ENCODE results near the gene GPR68.
"Not testable (repeated sequence)": the region's sequence is repeated elsewhere in the genome, so short reads cannot be mapped to it uniquely, and the experiment has no call there.

The GPR68 gene

DNA sequence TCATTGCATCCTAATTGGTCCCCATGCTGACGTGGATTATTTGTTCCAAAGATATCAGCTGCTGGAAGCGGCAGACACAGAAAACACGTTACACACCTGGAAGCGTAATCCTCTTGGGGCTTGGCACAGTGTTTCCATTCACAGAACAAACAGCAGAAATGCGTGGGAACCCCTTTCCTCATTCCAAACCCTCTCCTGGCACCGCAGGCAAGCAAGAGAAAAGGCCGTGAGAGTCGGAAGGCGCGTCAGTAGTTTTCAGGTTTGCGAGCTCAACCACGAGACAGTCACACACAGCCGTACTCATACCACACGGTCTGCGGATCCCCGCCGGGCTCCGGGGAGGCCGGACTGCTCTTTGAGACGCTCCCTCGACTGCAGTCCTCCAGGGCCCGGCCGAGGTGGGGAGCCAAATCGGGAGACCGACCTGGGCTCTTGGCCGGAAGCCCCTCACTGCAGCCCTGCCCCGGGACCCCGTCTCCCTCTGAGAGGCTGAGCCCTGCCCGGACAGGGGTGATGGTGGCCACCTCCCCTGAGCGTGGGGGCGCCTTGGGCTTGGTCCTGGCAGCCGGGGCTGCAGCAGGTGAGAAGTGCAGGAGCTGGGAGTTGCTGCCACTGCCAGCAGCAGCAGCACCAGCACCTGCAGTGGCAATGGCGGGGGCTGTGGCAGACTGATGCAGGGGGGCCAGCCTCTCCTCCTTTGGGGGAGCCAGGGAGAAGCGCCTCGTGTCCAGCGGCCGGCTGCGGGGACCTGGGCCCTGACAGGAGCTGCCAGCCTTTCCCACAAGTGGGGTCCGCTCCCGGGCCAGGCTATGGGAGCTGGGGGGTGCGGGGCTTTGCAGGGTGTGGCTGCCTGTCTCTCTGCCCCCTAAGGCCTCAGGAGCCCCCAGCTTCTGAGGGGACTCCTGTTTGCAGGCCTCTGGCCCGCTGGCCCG is 28.1 kb upstream of the GPR68 start:
- Histone ChIP-seq H3K9ac (ENCODE audit: insufficient read length, low read depth) (no peak overlapping the region), H3K36me3 (ENCODE audit: insufficient read depth, insufficient read length, low read length) (peaks cover 35% of the 10 kb centered on the region), H3K4me1 (ENCODE audit: insufficient read depth, insufficient read length) (no peaks in the 10 kb centered on the region), H3K9me3 (ENCODE audit: insufficient read depth, low read length) (no peaks in the 10 kb centered on the region), H3K4me3 (ENCODE audit: insufficient read length, low read depth) (no peak overlapping the region), H3K27me3 (ENCODE audit: insufficient read depth, insufficient read length) (no peaks in the 10 kb centered on the region)
- DNase-seq (ENCODE audit: low read depth, low spot score) = no peak
- TF ChIP-seq YY1 (IDR thresholded peaks at IDR 0.05; ENCODE audit: insufficient read depth, insufficient read length) (no peak), SUZ12 (IDR thresholded peaks at IDR 0.05; ENCODE audit: extremely low read depth, insufficient read depth, insufficient read length) (no peak), ZNF274 (IDR thresholded peaks at IDR 0.05; ENCODE audit: low read depth, low read length) (no peak)

GRCh38 chr14:91271639-91272038 is 27.1 kb upstream of the GPR68 start:
- DNase-seq (ENCODE audit: low read depth, low spot score) = no peak
- Histone ChIP-seq H3K36me3 (ENCODE audit: insufficient read depth, insufficient read length, low read length) (peaks cover 28% of the 10 kb centered on the region), H3K27me3 (ENCODE audit: insufficient read depth, insufficient read length) (no peaks in the 10 kb centered on the region), H3K4me1 (ENCODE audit: insufficient read depth, insufficient read length) (no peaks in the 10 kb centered on the region), H3K4me3 (ENCODE audit: insufficient read length, low read depth) (no peak overlapping the region), H3K9ac (ENCODE audit: insufficient read length, low read depth) (no peak overlapping the region), H3K9me3 (ENCODE audit: insufficient read depth, low read length) (no peaks in the 10 kb centered on the region)
- no peak for TF ChIP-seq ZNF274 (IDR thresholded peaks at IDR 0.05; ENCODE audit: low read depth, low read length)
- TF ChIP-seq YY1 (IDR thresholded peaks at IDR 0.05; ENCODE audit: insufficient read depth, insufficient read length) = no peak
- no peak for TF ChIP-seq SUZ12 (IDR thresholded peaks at IDR 0.05; ENCODE audit: extremely low read depth, insufficient read depth, insufficient read length)

GRCh38 chr14:91270619-91271018 is 26.1 kb upstream of the GPR68 start:
- Histone ChIP-seq H3K27me3 (ENCODE audit: insufficient read depth, insufficient read length) (peaks cover 5% of the 10 kb centered on the region), H3K9me3 (ENCODE audit: insufficient read depth, low read length) (no peaks in the 10 kb centered on the region), H3K36me3 (ENCODE audit: insufficient read depth, insufficient read length, low read length) (peaks cover 21% of the 10 kb centered on the region), H3K4me3 (ENCODE audit: insufficient read length, low read depth) (no peak overlapping the region), H3K4me1 (ENCODE audit: insufficient read depth, insufficient read length) (no peaks in the 10 kb centered on the region), H3K9ac (ENCODE audit: insufficient read length, low read depth) (no peak overlapping the region)
- DNase-seq (ENCODE audit: low read depth, low spot score) = no peak
- TF ChIP-seq ZNF274 (IDR thresholded peaks at IDR 0.05; ENCODE audit: low read depth, low read length) (no peak), SUZ12 (IDR thresholded peaks at IDR 0.05; ENCODE audit: extremely low read depth, insufficient read depth, insufficient read length) (no peak), YY1 (IDR thresholded peaks at IDR 0.05; ENCODE audit: insufficient read depth, insufficient read length) (no peak)

GRCh38 chr14:91270188-91270587 is 25.7 kb upstream of the GPR68 start:
- peaks cover 21% of the 10 kb centered on the region for H3K36me3 ChIP-seq (ENCODE audit: insufficient read depth, insufficient read length, low read length)
- H3K4me3 ChIP-seq (ENCODE audit: insufficient read length, low read depth) = no peak overlapping the region
- peaks cover 9% of the 10 kb centered on the region for H3K27me3 ChIP-seq (ENCODE audit: insufficient read depth, insufficient read length)
- TF ChIP-seq ZNF274 (IDR thresholded peaks at IDR 0.05; ENCODE audit: low read depth, low read length) = no peak
- no peak for TF ChIP-seq SUZ12 (IDR thresholded peaks at IDR 0.05; ENCODE audit: extremely low read depth, insufficient read depth, insufficient read length)
- TF ChIP-seq YY1 (IDR thresholded peaks at IDR 0.05; ENCODE audit: insufficient read depth, insufficient read length) = no peak
- H3K9me3 ChIP-seq (ENCODE audit: insufficient read depth, low read length) = no peaks in the 10 kb centered on the region
- no peak for DNase-seq (ENCODE audit: low read depth, low spot score)
- H3K9ac ChIP-seq (ENCODE audit: insufficient read length, low read depth) = no peak overlapping the region
- H3K4me1 ChIP-seq (ENCODE audit: insufficient read depth, insufficient read length) = no peaks in the 10 kb centered on the region

GRCh38 chr14:91269076-91269991 is 24.8 kb upstream of the GPR68 start:
- no peaks in the 10 kb centered on the region for H3K4me1 ChIP-seq (ENCODE audit: insufficient read depth, insufficient read length)
- H3K4me3 ChIP-seq (ENCODE audit: insufficient read length, low read depth) = no peak overlapping the region
- H3K36me3 ChIP-seq (ENCODE audit: insufficient read depth, insufficient read length, low read length) = peaks cover 14% of the 10 kb centered on the region
- no peaks in the 10 kb centered on the region for H3K9me3 ChIP-seq (ENCODE audit: insufficient read depth, low read length)
- TF ChIP-seq YY1 (IDR thresholded peaks at IDR 0.05; ENCODE audit: insufficient read depth, insufficient read length) (no peak), SUZ12 (IDR thresholded peaks at IDR 0.05; ENCODE audit: extremely low read depth, insufficient read depth, insufficient read length) (no peak), ZNF274 (IDR thresholded peaks at IDR 0.05; ENCODE audit: low read depth, low read length) (no peak)
- DNase-seq (ENCODE audit: low read depth, low spot score) = no peak
- H3K27me3 ChIP-seq (ENCODE audit: insufficient read depth, insufficient read length) = peaks cover 17% of the 10 kb centered on the region
- no peak overlapping the region for H3K9ac ChIP-seq (ENCODE audit: insufficient read length, low read depth)

DNA sequence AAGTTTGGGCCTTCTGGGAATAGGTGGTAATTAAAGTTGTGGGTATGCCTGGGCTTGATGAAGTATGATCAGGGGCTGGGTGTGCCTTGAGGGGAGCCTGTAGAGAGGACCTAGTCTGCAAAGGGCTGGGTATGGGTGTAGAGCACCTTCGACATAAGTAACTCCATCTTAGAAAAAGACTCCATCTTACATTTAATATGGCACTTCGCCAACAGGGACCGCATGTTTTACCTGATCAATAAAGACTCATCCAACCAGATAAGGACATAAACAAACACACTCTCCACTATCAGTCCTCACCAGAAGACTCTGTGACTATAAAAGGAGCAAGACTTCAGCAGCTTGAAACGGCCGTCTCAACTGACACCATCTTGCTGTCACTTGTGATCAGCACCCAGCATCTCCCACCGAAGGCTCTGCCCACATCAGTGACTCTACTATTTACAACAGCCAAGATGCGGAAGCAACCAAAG is 23.5 kb upstream of the GPR68 start:
- H3K4me3 ChIP-seq (ENCODE audit: insufficient read length, low read depth) = no peak overlapping the region
- no peak for TF ChIP-seq SUZ12 (IDR thresholded peaks at IDR 0.05; ENCODE audit: extremely low read depth, insufficient read depth, insufficient read length)
- TF ChIP-seq ZNF274 (IDR thresholded peaks at IDR 0.05; ENCODE audit: low read depth, low read length) = no peak
- no peak for TF ChIP-seq YY1 (IDR thresholded peaks at IDR 0.05; ENCODE audit: insufficient read depth, insufficient read length)
- H3K36me3 ChIP-seq (ENCODE audit: insufficient read depth, insufficient read length, low read length) = peaks cover 9% of the 10 kb centered on the region
- H3K27me3 ChIP-seq (ENCODE audit: insufficient read depth, insufficient read length) = peaks cover 31% of the 10 kb centered on the region
- DNase-seq (ENCODE audit: low read depth, low spot score) = no peak
- H3K9me3 ChIP-seq (ENCODE audit: insufficient read depth, low read length) = no peaks in the 10 kb centered on the region
- H3K4me1 ChIP-seq (ENCODE audit: insufficient read depth, insufficient read length) = peaks cover 2% of the 10 kb centered on the region
- H3K9ac ChIP-seq (ENCODE audit: insufficient read length, low read depth) = no peak overlapping the region

- not testable (repeated sequence) for H3K9ac ChIP-seq (ENCODE audit: insufficient read length, low read depth); H3K4me1 ChIP-seq (ENCODE audit: insufficient read depth, insufficient read length); H3K4me3 ChIP-seq (ENCODE audit: insufficient read length, low read depth); H3K36me3 ChIP-seq (ENCODE audit: insufficient read depth, insufficient read length, low read length); DNase-seq (ENCODE audit: low read depth, low spot score); H3K9me3 ChIP-seq (ENCODE audit: insufficient read depth, low read length)
- H3K27me3 ChIP-seq (ENCODE audit: insufficient read depth, insufficient read length) = peaks cover 32% of the 10 kb centered on the region
Measured at GRCh38 chr14:91266276-91266675, 21.8 kb upstream of the GPR68 start.
